Measurements from ENCODE around the gene FRMPD4. TPM values are rescaled to one million over a fixed set of nuclear protein-coding genes. Genes with fewer than 3 reads are reported as not detected.

FRMPD4 gene
- total RNA-seq, 1 donor from 2014 or later, result 0.54 TPM

GRCh38 chrX:12700745-12701144, 562.5 kb downstream of the FRMPD4 start:
- Histone ChIP-seq H2AFZ (ENCODE audit: low read depth, low read length) (no peak overlapping the region), H3K4me3 (ENCODE audit: insufficient read depth, low read depth, low read length) (no peak overlapping the region), H3K27ac (ENCODE audit: low read depth, low read length) (no peak overlapping the region), H3K4me1 (ENCODE audit: insufficient read depth, low read length) (no peaks in the 10 kb centered on the region), H3K36me3 (ENCODE audit: insufficient read depth, low read length) (no peaks in the 10 kb centered on the region), H3K27me3 (ENCODE audit: insufficient read depth, low read length) (no peaks in the 10 kb centered on the region), H3K9me3 (ENCODE audit: insufficient read depth, low read depth, low read length) (no peaks in the 10 kb centered on the region), H3K79me2 (ENCODE audit: insufficient read depth, low read length) (no peaks in the 10 kb centered on the region), H3K4me2 (ENCODE audit: low read length) (no peak overlapping the region), H4K20me1 (ENCODE audit: insufficient read depth, low read length) (no peaks in the 10 kb centered on the region), H3K9ac (ENCODE audit: low read length) (no peak overlapping the region)
- Mint-ChIP-seq H3K4me1 (ENCODE audit: low read depth, unreplicated experiment) (no peaks in the 10 kb centered on the region), H3K36me3 (ENCODE audit: low read depth, unreplicated experiment) (no peaks in the 10 kb centered on the region), H3K27me3 (ENCODE audit: low read depth, unreplicated experiment) (peaks cover 3% of the 10 kb centered on the region), H3K4me3 (ENCODE audit: unreplicated experiment) (no peak overlapping the region), H3K9me3 (ENCODE audit: unreplicated experiment) (no peaks in the 10 kb centered on the region), H3K27ac (ENCODE audit: unreplicated experiment) (no peak overlapping the region)
- DNase-seq (ENCODE audit: low read depth) (no peak), FAIRE-seq (peak; percentile 89)
- TF ChIP-seq EZH2 (IDR thresholded peaks at IDR 0.05; ENCODE audit: insufficient read depth, low read length), result no peak
- TF ChIP-seq, protein P1, sequence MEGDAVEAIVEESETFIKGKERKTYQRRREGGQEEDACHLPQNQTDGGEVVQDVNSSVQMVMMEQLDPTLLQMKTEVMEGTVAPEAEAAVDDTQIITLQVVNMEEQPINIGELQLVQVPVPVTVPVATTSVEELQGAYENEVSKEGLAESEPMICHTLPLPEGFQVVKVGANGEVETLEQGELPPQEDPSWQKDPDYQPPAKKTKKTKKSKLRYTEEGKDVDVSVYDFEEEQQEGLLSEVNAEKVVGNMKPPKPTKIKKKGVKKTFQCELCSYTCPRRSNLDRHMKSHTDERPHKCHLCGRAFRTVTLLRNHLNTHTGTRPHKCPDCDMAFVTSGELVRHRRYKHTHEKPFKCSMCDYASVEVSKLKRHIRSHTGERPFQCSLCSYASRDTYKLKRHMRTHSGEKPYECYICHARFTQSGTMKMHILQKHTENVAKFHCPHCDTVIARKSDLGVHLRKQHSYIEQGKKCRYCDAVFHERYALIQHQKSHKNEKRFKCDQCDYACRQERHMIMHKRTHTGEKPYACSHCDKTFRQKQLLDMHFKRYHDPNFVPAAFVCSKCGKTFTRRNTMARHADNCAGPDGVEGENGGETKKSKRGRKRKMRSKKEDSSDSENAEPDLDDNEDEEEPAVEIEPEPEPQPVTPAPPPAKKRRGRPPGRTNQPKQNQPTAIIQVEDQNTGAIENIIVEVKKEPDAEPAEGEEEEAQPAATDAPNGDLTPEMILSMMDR (IDR thresholded peaks at IDR 0.05; ENCODE audit: insufficient read depth, low read depth, low read length), result no peak

- FAIRE-seq (peak; percentile 98), DNase-seq (ENCODE audit: low read depth) (peak; percentile 24)
- TF ChIP-seq, protein P1 (IDR thresholded peaks at IDR 0.05; ENCODE audit: insufficient read depth, low read depth, low read length), result peak; percentile 43
- TF ChIP-seq EZH2 (IDR thresholded peaks at IDR 0.05; ENCODE audit: insufficient read depth, low read length), result no peak
- Mint-ChIP-seq H3K4me3 (ENCODE audit: unreplicated experiment) (no peak overlapping the region), H3K27me3 (ENCODE audit: low read depth, unreplicated experiment) (peaks cover 3% of the 10 kb centered on the region), H3K36me3 (ENCODE audit: low read depth, unreplicated experiment) (no peaks in the 10 kb centered on the region), H3K4me1 (ENCODE audit: low read depth, unreplicated experiment) (no peaks in the 10 kb centered on the region), H3K27ac (ENCODE audit: unreplicated experiment) (no peak overlapping the region), H3K9me3 (ENCODE audit: unreplicated experiment) (no peaks in the 10 kb centered on the region)
- H4K20me1 ChIP-seq (ENCODE audit: insufficient read depth, low read length), result no peaks in the 10 kb centered on the region
- H3K4me2 ChIP-seq (ENCODE audit: low read length), result no peak overlapping the region
- no peaks in the 10 kb centered on the region for H3K27me3 ChIP-seq (ENCODE audit: insufficient read depth, low read length)
- H3K36me3 ChIP-seq (ENCODE audit: insufficient read depth, low read length), result no peaks in the 10 kb centered on the region
- no peak overlapping the region for H3K9ac ChIP-seq (ENCODE audit: low read length)
- H3K4me3 ChIP-seq (ENCODE audit: insufficient read depth, low read depth, low read length), result no peak overlapping the region
- no peak overlapping the region for H2AFZ ChIP-seq (ENCODE audit: low read depth, low read length)
- H3K9me3 ChIP-seq (ENCODE audit: insufficient read depth, low read depth, low read length), result no peaks in the 10 kb centered on the region
- no peaks in the 10 kb centered on the region for H3K4me1 ChIP-seq (ENCODE audit: insufficient read depth, low read length)
- H3K27ac ChIP-seq (ENCODE audit: low read depth, low read length), result no peak overlapping the region
- no peaks in the 10 kb centered on the region for H3K79me2 ChIP-seq (ENCODE audit: insufficient read depth, low read length)
Observed at GRCh38 chrX:12701628-12702027, 563.4 kb downstream of the FRMPD4 start.

GRCh38 chrX:12702509-12703091, 564.3 kb downstream of the FRMPD4 start:
- no peak for TF ChIP-seq EZH2 (IDR thresholded peaks at IDR 0.05; ENCODE audit: insufficient read depth, low read length)
- TF ChIP-seq, protein P1 (IDR thresholded peaks at IDR 0.05; ENCODE audit: insufficient read depth, low read depth, low read length), result peak; percentile 14
- no peaks in the 10 kb centered on the region for H3K9me3 Mint-ChIP-seq (ENCODE audit: unreplicated experiment)
- no peak overlapping the region for H3K27ac Mint-ChIP-seq (ENCODE audit: unreplicated experiment)
- H3K4me3 Mint-ChIP-seq (ENCODE audit: unreplicated experiment), result no peak overlapping the region
- H3K4me1 ChIP-seq (ENCODE audit: insufficient read depth, low read length), result no peaks in the 10 kb centered on the region
- no peaks in the 10 kb centered on the region for H3K4me1 Mint-ChIP-seq (ENCODE audit: low read depth, unreplicated experiment)
- no peaks in the 10 kb centered on the region for H3K79me2 ChIP-seq (ENCODE audit: insufficient read depth, low read length)
- DNase-seq (ENCODE audit: low read depth) (no peak), FAIRE-seq (no peak)
- H2AFZ ChIP-seq (ENCODE audit: low read depth, low read length), result no peak overlapping the region
- H3K4me3 ChIP-seq (ENCODE audit: insufficient read depth, low read depth, low read length), result no peak overlapping the region
- H3K9me3 ChIP-seq (ENCODE audit: insufficient read depth, low read depth, low read length), result no peaks in the 10 kb centered on the region
- H3K27me3 Mint-ChIP-seq (ENCODE audit: low read depth, unreplicated experiment), result peaks cover 3% of the 10 kb centered on the region
- no peak overlapping the region for H3K27ac ChIP-seq (ENCODE audit: low read depth, low read length)
- H3K27me3 ChIP-seq (ENCODE audit: insufficient read depth, low read length), result no peaks in the 10 kb centered on the region
- H3K4me2 ChIP-seq (ENCODE audit: low read length), result no peak overlapping the region
- H3K9ac ChIP-seq (ENCODE audit: low read length), result no peak overlapping the region
- H4K20me1 ChIP-seq (ENCODE audit: insufficient read depth, low read length), result no peaks in the 10 kb centered on the region
- no peaks in the 10 kb centered on the region for H3K36me3 Mint-ChIP-seq (ENCODE audit: low read depth, unreplicated experiment)
- no peaks in the 10 kb centered on the region for H3K36me3 ChIP-seq (ENCODE audit: insufficient read depth, low read length)

Data from astrocyte (in vitro differentiated cells and primary cell).